Stimulated activated CD4-positive, alpha-beta T cell treated with anti-CD3 and anti-CD28 coated beads, Interleukin-1b, Interleukin-23, amount 100 ng/mL, for 24 hours (primary cell): Measurements from ENCODE around the gene FAM120B.
"Not testable (repeated sequence)": the region's sequence is repeated elsewhere in the genome, so short reads cannot be mapped to it uniquely, and the experiment has no call there.

Experiments
- DNase-seq, 4 experiments: peaks; one replicate each; pipeline ENCODE4 v3.0.0-alpha.2; 2020; ENCODE audit warnings: low read depth in 4 of 4, low spot score in 1 of 4

Gene FAM120B

GRCh38 chr6:170306324-170307079 lies at the start of gene FAM120B:
TSS of gene FAM120B (plus strand) at chr6:170306758. CDS start at chr6:170317391, 10,633 bp downstream.
- DNase-seq = peak; percentile 85 to 93 (median 90)

GRCh38 chr6:170257376-170257775 lies 49.2 kb upstream of the FAM120B start:
- DNase-seq = no peak

- DNase-seq = no peak
Observed at GRCh38 chr6:170258407-170258806, 48.2 kb upstream of the FAM120B start.

GRCh38 chr6:170259278-170259677 lies 47.3 kb upstream of the FAM120B start:
- DNase-seq = no peak

- DNase-seq = no peak
Observed at GRCh38 chr6:170260686-170261085, 45.9 kb upstream of the FAM120B start.

GRCh38 chr6:170261643-170262488 lies 44.7 kb upstream of the FAM120B start:
- DNase-seq = no peak

GRCh38 chr6:170262489-170263088 lies 44.0 kb upstream of the FAM120B start:
- no peak for DNase-seq

GRCh38 chr6:170263410-170263809 lies 43.1 kb upstream of the FAM120B start:
- DNase-seq = no peak

GRCh38 chr6:170264086-170264485 lies 42.5 kb upstream of the FAM120B start:
- DNase-seq = no peak

- not testable (repeated sequence) for DNase-seq
Observed at GRCh38 chr6:170264644-170265043, 41.9 kb upstream of the FAM120B start.

- no peak for DNase-seq
Observed at GRCh38 chr6:170265655-170266054, 40.9 kb upstream of the FAM120B start.

- DNase-seq = no peak
Observed at GRCh38 chr6:170266061-170266825, 40.3 kb upstream of the FAM120B start.

GRCh38 chr6:170267688-170268087 lies 38.9 kb upstream of the FAM120B start:
- no peak for DNase-seq

- DNase-seq = no peak
Observed at GRCh38 chr6:170268216-170269129, 38.1 kb upstream of the FAM120B start.

GRCh38 chr6:170269151-170269845 lies 37.3 kb upstream of the FAM120B start:
- no peak for DNase-seq

GRCh38 chr6:170269846-170270541 lies 36.6 kb upstream of the FAM120B start:
- no peak for DNase-seq

- DNase-seq = no peak
Observed at GRCh38 chr6:170270984-170271593, 35.5 kb upstream of the FAM120B start.

GRCh38 chr6:170271771-170272314 lies 34.7 kb upstream of the FAM120B start:
- peak in 2 of 4 experiments; percentile 61 to 62 for DNase-seq
